Erythroblast (primary cell): ENCODE results near the gene STAT1.
A peak's percentile ranks its signal among the peaks of the same experiment; 100 is the strongest.

Source experiments
- DNase-seq, 2 experiments: peaks; one replicate each; lab custom pipeline; 2025; lab: John Stamatoyannopoulos, UW
- GATA1 ChIP-seq: IDR thresholded peaks from 2 replicates; pipeline ENCODE4 v1.6.1; 2011; ENCODE audit warnings: low read depth, mild to moderate bottlenecking, control low read depth, low read length, moderate library complexity
- POLR2A ChIP-seq: IDR thresholded peaks from 2 replicates; pipeline ENCODE4 v1.6.1; 2011; ENCODE audit warnings: mild to moderate bottlenecking, low read length

The STAT1 gene

DNA sequence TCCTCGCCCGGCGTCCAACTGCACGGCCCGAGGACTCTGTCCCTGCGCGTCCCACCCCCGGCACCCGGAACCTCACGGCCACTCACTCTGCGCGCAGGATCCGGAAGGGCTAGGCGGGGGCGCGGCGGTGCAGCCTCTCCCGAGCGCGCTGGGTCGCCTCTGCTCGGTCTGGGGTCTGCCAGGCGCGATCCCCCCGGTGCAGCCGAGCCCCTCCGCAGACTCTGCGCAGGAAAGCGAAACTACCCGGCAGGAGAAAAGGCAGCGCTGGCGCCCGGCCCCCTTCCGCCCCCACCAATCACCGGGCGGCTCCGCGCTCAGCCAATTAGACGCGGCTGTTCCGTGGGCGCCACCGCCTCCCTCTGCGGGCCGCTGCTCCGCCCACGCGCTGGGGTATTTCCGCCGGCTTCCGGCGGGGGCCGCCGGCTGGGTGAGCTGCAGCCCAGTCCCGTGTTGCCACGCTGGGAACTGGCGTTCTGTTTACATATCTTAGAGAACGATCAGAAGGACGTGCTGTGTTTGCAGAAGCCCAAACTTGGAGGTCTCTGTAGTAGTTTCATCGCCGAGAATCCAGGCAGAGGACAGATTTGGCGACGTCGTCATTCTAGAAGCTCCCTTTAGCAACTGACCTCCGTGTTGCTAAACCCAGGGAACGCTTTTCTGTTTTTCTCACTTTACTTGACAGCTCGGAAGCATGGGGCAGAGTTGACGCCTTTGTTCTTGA, at the start of gene STAT1:
Gene STAT1 (minus strand): TSS at position 240 of the 721 bp plus-strand sequence. CDS start 4,168 bp downstream, outside the sequence.
- TF ChIP-seq POLR2A (peak; percentile 95), GATA1 (peak; percentile 15)
- DNase-seq, result peak; percentile 94 to 97

DNA sequence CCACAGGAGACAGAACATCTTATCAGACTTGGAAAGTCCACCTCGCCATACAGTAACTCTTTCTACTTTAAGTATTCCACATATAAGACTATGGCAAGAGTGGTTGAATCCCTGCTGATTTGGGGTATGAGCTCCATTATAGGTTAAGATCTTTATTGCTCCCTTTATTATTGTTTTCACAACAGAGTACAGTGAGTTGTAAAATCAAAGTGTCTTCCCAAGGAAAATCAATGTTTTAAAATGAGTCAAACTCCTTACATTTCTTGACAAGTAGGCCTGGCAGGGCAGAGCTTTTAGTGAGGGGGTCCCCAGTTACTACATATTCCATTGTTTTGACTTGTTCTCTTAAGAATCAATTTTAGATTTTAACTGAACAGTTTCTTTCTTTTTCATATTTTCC, 49.6 kb upstream of the STAT1 start:
- no peak for DNase-seq
- TF ChIP-seq GATA1, result no peak
- no peak for TF ChIP-seq POLR2A

DNA sequence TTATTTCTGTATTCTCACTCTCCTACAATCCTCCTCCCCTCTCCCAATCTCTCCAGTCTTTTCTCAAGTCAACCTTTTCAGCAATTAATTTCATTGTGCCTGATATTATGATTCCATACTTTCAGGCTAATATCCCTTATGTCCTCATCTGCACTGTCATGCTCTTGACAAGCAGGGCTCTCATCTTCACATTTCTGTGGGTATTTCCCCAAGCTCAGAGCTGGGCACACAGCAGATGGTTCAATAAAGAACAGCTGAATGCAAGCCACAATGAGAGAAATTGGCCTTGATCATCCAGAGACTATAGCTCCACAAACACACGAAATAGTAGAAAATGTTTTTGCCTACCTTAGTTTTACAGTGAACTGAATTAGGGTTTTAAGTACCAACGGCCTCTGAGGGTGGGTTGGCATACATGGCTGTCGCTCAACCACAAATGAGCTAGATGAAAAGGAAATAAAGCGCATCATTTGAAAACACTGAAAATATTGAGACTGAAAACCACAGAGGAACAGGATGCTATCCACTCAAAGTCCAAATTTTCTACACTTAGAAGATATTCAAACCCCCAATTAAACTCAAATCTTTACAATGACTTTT, 47.5 kb upstream of the STAT1 start:
- no peak for DNase-seq
- TF ChIP-seq GATA1 (no peak), POLR2A (no peak)

DNA sequence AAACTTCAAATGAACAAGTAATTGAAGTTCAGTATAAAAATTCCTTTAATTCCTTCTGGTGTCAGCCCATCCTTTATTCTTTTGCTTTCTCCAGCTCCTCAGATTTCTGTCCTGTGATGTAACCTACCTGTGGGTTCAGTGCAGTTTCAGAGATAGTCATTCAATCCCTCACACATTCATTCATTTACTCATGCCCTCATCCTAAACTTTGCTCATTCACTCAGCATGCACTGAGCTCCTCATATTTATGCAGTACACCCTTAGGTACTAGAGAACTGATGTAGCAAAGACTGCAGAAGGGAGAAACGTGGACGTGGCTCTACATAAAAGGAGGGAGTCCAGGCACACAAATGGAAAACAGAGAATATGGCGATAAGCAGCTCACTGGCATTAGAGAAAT, 45.3 kb upstream of the STAT1 start:
- DNase-seq, result no peak
- no peak for TF ChIP-seq POLR2A
- TF ChIP-seq GATA1, result no peak

DNA sequence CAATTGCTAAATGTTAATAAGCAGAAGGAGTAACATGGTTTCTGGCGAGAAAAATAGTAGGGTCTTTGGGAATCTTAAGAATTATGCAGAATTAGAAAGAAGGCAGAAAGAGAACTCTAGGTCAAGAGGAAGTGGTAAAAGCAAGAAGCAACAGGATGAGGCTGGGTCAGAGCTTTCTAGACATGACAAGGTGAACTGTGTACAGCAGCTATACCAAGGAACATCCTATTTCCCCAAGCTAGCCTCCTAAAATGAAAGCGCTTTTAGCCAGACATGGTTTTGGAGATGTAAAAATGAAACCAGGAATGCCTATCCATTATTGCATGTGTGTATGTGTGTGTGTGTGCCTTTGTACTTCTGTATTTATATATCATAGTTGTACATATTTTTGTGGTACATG, 42.3 kb upstream of the STAT1 start:
- DNase-seq, result no peak
- no peak for TF ChIP-seq POLR2A
- TF ChIP-seq GATA1, result no peak

DNA sequence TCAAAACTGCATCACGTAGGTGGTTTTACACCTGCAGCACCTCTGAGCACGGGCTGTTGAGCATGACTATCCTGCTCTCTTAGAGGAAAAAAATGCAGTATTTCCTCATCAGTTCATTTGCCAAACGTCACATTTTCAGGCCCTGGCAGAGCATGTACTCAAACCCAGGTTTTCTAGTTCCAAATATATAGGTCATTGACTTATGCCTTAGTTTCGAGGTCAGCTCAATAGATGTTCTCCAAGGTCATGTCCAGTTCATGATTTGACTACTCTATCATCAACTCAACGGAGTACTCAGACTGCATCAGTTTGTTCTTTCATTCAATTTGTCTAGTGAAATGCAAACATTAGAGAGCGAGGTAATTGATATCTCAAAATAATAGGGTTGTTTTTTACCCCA, 39.3 kb upstream of the STAT1 start:
- TF ChIP-seq POLR2A (no peak), GATA1 (no peak)
- no peak for DNase-seq

DNA sequence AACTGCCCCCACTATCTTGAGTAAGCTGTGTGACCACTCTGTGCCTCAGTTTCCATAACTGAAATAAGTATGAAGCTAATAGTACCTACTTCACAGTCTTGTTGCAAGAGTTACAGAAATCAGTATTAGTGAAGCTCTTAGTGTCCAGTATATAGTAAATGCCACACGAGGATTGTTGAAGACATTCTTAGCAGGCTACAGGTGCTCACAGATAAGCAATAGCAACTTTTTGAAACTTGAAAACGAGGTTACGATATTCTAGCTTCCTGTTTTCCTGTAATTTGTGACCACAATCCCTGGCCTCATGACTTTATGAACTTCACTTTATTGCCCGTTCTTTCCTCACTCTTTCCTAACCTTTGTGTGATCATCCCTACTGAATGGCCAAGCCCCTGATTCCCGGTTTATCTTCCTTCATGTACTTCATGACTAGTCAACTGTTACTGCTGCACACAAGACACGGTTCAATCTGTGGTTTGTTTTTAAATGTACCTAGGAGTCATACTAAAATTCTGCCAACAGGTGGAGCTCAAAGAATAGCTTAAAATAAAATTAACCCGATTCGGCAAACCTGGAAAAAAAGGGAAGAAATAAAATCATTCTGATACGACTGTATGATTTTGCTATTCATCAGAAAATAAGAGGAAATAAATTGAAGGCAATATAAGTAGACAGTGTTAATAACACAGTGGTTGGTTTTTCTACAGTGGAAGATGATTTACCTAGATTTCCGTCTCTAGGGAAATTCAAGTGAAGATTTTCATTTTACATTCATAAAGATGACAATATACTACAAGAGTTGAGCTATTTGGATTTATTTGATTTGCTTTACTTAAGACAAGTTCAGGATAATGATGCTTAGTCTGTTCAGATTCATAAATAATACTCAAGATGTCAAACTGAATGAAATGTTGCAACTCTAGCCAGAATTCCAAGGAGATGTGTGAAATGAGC, 38.1 kb upstream of the STAT1 start:
- peak; percentile 19 to 46 for DNase-seq
- TF ChIP-seq GATA1 (no peak), POLR2A (no peak)

DNA sequence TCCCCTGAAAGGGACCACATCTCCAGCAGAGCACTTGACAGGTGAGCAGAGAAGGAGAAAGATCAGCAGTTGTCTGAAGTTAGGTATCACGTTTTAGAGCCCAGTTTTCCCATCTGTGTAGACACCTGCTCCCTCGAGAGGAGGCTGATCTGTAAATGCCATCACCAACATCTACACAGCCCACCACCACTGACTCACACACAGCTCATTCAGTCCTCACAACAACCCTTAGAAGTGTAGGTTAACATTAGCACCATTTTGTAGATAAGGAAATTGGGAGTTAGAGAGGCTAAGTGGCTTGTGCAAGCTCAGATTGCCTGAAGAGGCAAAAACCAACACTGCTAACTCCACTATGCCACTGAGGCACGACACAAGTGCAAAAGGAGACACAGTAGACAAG, 37.2 kb upstream of the STAT1 start:
- no peak for DNase-seq
- TF ChIP-seq POLR2A, result no peak
- no peak for TF ChIP-seq GATA1

DNA sequence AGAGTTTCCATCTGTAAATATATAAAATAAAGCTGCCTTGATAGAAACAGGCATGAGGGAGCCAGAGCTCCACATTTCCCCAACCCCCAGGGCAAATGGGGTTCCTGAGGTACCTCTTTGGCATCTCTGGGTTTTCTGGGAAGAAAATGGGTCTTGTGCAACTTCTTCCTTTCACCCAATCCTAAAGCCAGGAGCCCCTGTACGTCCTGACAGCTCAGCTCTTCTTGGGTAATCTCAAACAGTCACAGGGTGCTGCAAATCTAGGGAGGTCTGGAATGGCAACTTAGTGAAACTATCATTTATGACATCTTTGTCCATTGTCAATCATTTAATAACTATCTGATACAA, 36.6 kb upstream of the STAT1 start:
- no peak for DNase-seq
- TF ChIP-seq POLR2A (no peak), GATA1 (no peak)

DNA sequence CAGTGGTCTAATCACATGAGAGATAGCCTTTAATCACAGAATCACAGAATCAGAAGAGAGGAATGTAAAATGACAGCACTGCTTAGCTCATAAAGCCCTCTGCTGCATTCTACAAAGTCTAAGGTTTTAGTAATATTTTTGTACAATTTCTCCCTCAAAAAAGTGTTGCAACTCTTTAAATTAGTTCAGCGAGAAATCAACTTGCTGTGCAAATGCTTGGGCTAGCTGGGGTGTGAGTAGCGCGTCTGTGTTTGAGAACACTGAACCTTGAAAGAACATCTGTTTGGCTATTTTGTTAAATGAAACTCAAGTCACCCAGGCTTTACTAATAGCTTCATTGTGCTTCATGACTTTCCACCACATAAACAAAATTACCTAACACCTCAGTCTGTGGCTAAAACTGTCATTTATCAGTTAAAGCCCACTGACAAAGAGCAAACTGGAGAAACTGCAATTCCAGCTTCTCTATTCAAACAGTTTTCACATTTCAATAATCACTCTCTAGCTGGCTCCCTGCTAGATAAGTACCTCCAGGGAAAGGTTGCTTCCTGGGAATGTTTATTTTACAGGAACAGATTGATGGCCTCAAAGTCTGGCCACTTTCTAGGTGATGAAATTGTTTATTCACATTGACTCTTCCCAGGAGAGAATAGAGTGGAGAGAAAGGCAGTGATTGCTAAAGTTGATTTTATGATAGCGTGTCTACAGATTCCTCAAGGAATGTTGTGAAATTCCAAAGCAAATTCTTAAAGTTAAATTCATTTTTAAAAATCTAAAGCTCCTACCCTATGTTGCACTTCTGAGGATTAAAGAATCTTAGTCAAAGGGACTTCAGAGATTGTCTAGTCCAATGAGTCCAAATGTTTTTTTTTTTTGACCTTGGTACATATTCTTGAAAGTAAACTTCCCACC, 36.0 kb upstream of the STAT1 start:
- DNase-seq, result no peak
- TF ChIP-seq POLR2A, result no peak
- TF ChIP-seq GATA1, result no peak

DNA sequence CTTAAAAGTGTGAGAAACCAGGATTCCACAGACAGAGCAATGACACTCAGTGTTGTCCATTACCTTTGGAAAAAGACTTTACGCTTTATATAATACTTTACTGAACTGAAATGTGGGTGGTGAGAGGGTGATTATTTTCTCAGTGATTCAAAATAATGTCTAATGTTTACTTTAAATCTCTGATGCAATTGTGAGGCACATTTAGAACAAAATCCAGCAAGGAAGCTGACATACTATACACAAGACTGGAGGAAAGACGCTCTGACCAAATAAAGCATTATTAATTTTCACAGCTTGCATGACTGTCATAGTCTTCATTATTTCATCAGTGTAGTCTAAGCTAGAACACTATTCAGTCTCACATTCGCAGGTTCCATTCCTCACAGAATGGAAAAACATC, 34.1 kb upstream of the STAT1 start:
- TF ChIP-seq GATA1, result no peak
- TF ChIP-seq POLR2A, result no peak
- DNase-seq, result no peak

DNA sequence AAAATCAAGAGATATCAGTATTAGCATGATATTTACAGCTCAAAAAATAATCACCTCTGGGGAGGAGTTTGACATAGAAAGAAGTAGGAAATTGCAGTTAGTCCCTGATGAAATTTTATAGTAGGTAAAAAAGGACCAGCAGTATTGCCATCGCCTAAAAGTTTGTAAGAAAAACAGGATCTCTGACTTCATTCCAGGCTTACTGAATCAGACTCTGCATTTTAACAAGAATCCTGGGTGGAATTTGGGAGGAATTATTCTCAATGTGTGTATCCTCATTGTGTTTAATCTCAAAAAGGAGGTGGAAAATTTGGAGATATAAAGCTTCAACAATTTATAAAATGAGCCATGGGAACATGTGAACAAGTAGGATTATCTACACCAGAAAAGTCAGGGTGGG, 31.2 kb upstream of the STAT1 start:
- TF ChIP-seq POLR2A (no peak), GATA1 (no peak)
- DNase-seq, result no peak

DNA sequence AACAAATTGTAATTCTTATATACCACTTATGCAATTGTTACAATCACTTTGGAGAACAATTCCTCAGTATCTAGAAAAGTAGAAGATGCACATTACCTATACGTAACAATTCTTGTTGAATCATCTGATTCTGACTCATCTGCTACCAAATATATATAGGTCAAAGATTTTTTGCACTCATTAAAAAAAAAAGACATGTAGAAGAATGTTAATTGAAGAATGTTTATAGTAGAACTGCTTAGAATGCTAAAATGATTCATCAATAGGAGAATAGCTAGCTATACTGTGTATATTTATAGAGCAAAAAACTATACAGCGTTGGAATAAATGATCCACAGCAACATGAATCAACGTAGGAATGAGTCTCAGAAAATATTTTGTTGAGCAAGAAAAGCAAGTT, 29.5 kb upstream of the STAT1 start:
- TF ChIP-seq GATA1, result no peak
- TF ChIP-seq POLR2A, result no peak
- no peak for DNase-seq
